ENCODE data around the gene PPP1R9B.

Gene PPP1R9B

DNA sequence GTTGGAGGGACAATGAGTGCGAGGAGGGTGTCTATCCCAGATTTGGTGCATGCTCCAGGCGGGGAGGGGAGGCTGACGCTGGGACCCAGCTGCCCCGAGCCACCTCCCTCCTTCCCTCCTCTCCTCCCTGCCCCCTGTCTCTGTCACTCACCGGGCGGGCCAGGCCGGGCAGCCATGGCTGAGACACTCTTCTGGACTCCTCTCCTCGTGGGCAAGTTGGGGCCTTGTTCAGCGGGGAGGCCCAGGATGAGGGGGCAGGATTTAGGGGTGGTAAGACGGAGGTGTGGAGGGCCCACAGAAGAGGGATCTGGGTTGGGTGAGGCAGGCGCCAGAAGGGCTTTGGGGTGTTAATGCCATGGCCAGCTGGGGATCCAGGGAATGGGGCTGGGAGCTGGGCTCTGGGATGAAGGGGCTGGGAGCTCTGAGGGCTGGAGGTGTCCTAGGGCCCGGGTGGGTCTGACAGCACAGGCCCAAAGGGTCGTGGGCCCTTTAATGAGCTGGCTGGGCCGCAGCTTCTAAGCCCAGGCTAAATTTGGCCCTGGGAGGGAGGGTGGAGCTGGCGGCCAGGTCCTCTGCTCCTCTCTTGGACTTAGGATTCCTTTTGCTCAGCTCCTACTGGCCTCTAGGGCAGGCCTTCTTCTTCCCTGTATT is 15.5 kb upstream of the PPP1R9B start, which contains the start of gene SGCA:
Gene SGCA, plus strand, starts transcription at position 139 of the 651 bp plus-strand sequence. Its CDS starts 36 bp downstream, at position 175.
- TF ChIP-seq POLR2AphosphoS5 (IDR thresholded peaks at IDR 0.05; ENCODE audit: low read depth, low read length) (no peak), FOXP2 (optimal IDR thresholded peaks at IDR 0.05; ENCODE audit: borderline replicate concordance, extremely low read depth, extremely low read length, insufficient read depth) (no peak), TAF1 (IDR thresholded peaks at IDR 0.05; ENCODE audit: borderline replicate concordance, insufficient read depth, low read length) (no peak), SIN3A (IDR thresholded peaks at IDR 0.05; ENCODE audit: borderline replicate concordance, insufficient read depth, low read length) (no peak), REST (IDR thresholded peaks at IDR 0.05; ENCODE audit: insufficient read depth in 1 of 2, low read depth in 2 of 2, low read length in 2 of 2) (no peak)

GRCh38 chr17:50165466-50165865 is 15.0 kb upstream of the PPP1R9B start:
- TF ChIP-seq SIN3A (IDR thresholded peaks at IDR 0.05; ENCODE audit: borderline replicate concordance, insufficient read depth, low read length): no peak
- TF ChIP-seq REST (IDR thresholded peaks at IDR 0.05; ENCODE audit: insufficient read depth in 1 of 2, low read depth in 2 of 2, low read length in 2 of 2): no peak
- no peak for TF ChIP-seq POLR2AphosphoS5 (IDR thresholded peaks at IDR 0.05; ENCODE audit: low read depth, low read length)
- TF ChIP-seq TAF1 (IDR thresholded peaks at IDR 0.05; ENCODE audit: borderline replicate concordance, insufficient read depth, low read length): no peak
- TF ChIP-seq FOXP2 (optimal IDR thresholded peaks at IDR 0.05; ENCODE audit: borderline replicate concordance, extremely low read depth, extremely low read length, insufficient read depth): no peak

DNA sequence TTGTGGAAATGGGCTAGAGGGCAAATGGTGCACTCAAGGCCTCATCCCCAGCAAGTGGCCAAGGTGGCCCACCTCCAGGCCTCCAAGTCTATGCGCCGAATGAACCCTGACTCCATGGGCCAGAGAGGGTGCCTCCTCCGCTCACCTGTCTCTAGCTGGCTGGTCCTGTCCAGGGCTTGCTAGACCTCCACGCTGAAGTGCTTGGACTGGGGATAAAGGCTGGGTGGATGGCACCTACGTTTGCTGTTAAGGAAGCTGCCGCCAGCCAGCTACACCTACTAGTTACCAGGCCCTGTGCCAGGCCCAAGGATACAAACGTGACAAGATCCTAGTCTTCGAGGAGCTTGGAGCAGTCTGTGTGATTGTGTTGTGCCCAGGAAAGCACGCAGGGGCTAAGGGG is 14.6 kb upstream of the PPP1R9B start:
- TF ChIP-seq TAF1 (IDR thresholded peaks at IDR 0.05; ENCODE audit: borderline replicate concordance, insufficient read depth, low read length): no peak

DNA sequence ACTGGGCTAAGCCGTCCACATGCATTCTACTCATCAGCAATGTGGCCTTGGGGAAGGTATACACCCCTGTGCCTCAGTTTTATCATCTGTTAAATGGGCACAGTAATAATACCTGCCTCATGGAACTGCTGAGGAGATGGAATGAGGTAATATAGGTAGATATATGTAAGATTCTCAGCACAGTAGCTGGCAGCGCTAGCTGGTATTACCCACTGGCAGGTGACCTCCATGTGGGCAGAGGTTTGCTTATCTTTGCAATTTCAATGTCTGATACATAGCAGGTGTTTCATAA is 14.2 kb upstream of the PPP1R9B start:
- TF ChIP-seq FOXP2 (optimal IDR thresholded peaks at IDR 0.05; ENCODE audit: borderline replicate concordance, extremely low read depth, extremely low read length, insufficient read depth) (no peak), POLR2AphosphoS5 (IDR thresholded peaks at IDR 0.05; ENCODE audit: low read depth, low read length) (no peak), SIN3A (IDR thresholded peaks at IDR 0.05; ENCODE audit: borderline replicate concordance, insufficient read depth, low read length) (no peak), REST (IDR thresholded peaks at IDR 0.05; ENCODE audit: insufficient read depth in 1 of 2, low read depth in 2 of 2, low read length in 2 of 2) (no peak), TAF1 (IDR thresholded peaks at IDR 0.05; ENCODE audit: borderline replicate concordance, insufficient read depth, low read length) (no peak)

DNA sequence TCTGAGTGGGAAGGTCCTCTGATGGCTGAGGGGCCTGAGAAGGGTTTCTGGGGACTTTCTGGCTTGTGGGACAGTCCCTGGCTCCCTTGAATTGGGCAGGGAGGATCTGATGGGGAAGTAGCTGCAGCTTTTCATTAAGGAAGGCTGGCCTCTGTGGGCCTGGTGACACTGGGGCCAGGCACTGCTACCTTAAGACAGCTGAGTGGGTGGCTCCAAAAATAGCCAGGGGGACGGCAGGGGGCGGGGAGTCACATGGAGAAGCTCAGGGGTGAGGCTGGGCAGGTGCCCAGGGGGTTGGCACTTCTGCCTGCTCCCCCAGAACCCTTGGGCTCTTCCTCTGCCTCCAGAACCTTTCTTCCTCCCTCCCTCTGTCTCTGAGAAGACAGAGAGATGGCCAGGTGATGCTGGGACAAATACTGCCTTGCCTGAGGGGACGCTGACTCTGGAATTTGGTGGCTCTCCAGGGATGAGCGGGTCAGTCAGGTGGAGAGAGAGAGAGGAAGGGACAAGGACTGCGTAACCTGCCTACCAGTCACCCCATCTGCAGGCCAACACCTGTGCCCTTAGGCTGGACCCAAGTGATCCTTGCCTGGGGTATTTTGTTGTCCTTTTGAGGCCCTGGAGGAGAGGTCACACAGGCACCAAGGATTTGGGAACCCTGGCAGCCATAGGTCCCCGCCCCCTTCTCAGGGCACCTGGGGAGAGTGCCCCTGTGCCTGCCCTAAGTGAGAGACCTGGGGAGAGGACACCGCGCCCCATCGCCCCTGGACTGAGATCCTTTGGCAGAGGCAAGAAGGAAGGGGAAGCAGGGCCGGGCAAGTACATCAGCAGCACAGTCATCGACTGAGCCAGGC is 13.6 kb upstream of the PPP1R9B start:
- TF ChIP-seq POLR2AphosphoS5 (IDR thresholded peaks at IDR 0.05; ENCODE audit: low read depth, low read length): no peak
- no peak for TF ChIP-seq TAF1 (IDR thresholded peaks at IDR 0.05; ENCODE audit: borderline replicate concordance, insufficient read depth, low read length)
- no peak for TF ChIP-seq REST (IDR thresholded peaks at IDR 0.05; ENCODE audit: insufficient read depth in 1 of 2, low read depth in 2 of 2, low read length in 2 of 2)
- no peak for TF ChIP-seq FOXP2 (optimal IDR thresholded peaks at IDR 0.05; ENCODE audit: borderline replicate concordance, extremely low read depth, extremely low read length, insufficient read depth)
- TF ChIP-seq SIN3A (IDR thresholded peaks at IDR 0.05; ENCODE audit: borderline replicate concordance, insufficient read depth, low read length): no peak
